Pancreas (tissue), 10 donors: ENCODE data around the gene C1orf105. TPM values are rescaled to one million over a fixed set of nuclear protein-coding genes. Genes with fewer than 3 reads are reported as not detected.

Experiments used
- ATAC-seq, 4 donors: fragments of 200-7000 bp; cut with Tn5 transposase; one replicate each; pipeline versions ENCODE4 v1.8.0 to v1.9.1; 2020; ENCODE audit warnings: mild to moderate bottlenecking in 4 of 4, moderate library complexity in 4 of 4
- DNase-seq, 6 donors: peaks; one replicate each; pipeline ENCODE4 v3.0.0-alpha.2; 2020
- FAIRE-seq: peaks from 2 replicates; lab custom pipeline; 2012; peaks lifted over from hg19 to GRCh38; lab: Jason Lieb, UNC
- H3K27ac ChIP-seq, 4 donors: fragments of 200-600 bp; sonication (generic); 1 replicate in 3 of 4; 2 replicates in 1 of 4; pipeline versions ENCODE4 v1.5.0 to v1.8.0; 2020
- H3K27me3 ChIP-seq, 4 donors: fragments of 200-600 bp; one replicate each; pipeline ENCODE4 v1.8.0; 2021
- H3K36me3 ChIP-seq, 3 donors: fragments of 200-600 bp; sonication (generic) in 1 of 3; one replicate each; pipeline versions ENCODE4 v1.5.0 to v1.8.0; 2020 to 2021
- H3K4me1 ChIP-seq, 3 donors: fragments of 200-600 bp; one replicate each; pipeline ENCODE4 v1.8.0; 2021
- H3K4me3 ChIP-seq, 4 donors: fragments of 200-600 bp; sonication (generic) in 2 of 4; one replicate each; pipeline versions ENCODE4 v1.5.0 to v1.8.0; 2020 to 2021
- H3K9me3 ChIP-seq, 4 donors: fragments of 200-600 bp; one replicate each; pipeline ENCODE4 v1.8.0; 2021
- CTCF ChIP-seq, 4 donors: fragments of 200-600 bp; sonication (generic) in 3 of 4; IDR thresholded peaks; one replicate each; pipeline versions ENCODE4 v1.5.0 to v1.8.0; 2021; ENCODE audit warnings: antibody characterized with exemption in 4 of 4
- WGBS, 2 donors: extraction: QIAGEN DNeasy Blood & Tissue Kit; methylation state at CpG; one replicate each; pipeline ENCODE4 v1.1.7; 2013; 5-methylcytosine and 5-hydroxymethylcytosine counted together
- intact Hi-C, 3 donors: fragments of 100-400 bp; cut with DNase I; formaldehyde crosslinking; loops; one replicate each; pipeline versions ENCODE4 v1.11.1 to v1.14.2; 2022
- polyA plus RNA-seq, 2 donors: library from polyadenylated mRNA; stranded (reverse); fragments of 200-250 nt; gene quantifications; one replicate each; pipeline ENCODE4 v1.2.3, GENCODE V29; 2013
- total RNA-seq, 6 donors: library from RNA; stranded (reverse); fragmentation: NEBNext Ultra II Directional in 4 of 6; extraction: Animal tissue kit (Norgen Biotek cat#: 25700) in 4 of 6; gene quantifications; one replicate each; pipeline versions ENCODE4 v1.2.1 to v1.2.4, GENCODE V29; 2021 to 2023
- donor health status: healthy with polysubstance abuse.
- donor health status: DM: no; HTN: no; CAD: no; lungs with moderate emphysema.
- donor health status: DM: no; HTN: no; CAD: no.
- donor health status: control.
- donor health status: control.
- donor health status: Bipolar disorder and iron deficiency.
- donor health status: DM: yes; HTN: yes; CAD: no.
- donor health status: DM: no; HTN: no; CAD: no.
- donor health status: DM: no; HTN: no; CAD: no.
- donor health status: DM: yes; HTN: yes; CAD: no.

The C1orf105 gene
- total and polyA plus RNA-seq, 8 donors: not detected

DNA sequence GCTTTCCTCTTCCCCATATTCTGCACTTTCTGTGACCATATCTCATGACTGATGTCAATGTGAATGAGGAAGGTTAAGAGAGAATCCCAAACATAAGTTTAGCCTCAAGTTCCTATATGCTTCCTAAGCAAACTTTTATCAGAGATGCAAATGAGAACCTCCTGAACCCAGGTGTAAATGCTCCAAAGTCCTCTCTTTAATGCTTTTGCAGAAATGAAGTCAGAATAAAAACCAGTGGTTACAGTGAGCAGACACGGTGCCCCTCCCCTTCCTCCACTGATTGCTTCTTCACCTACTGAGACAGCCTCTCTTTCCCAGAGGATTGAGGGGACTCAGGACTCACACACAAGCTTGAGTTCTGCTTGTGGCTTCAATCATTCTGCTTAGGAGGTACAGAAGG lies 35.0 kb downstream of the C1orf105 start:
- Histone ChIP-seq H3K36me3 (no peaks in the 10 kb centered on the region), H3K27me3 (no peaks in the 10 kb centered on the region), H3K27ac (no peak overlapping the region), H3K4me3 (no peak overlapping the region), H3K4me1 (peaks cover 16 to 64% (median 22%) of the 10 kb centered on the region in 3 donors), H3K9me3 (no peaks in the 10 kb centered on the region)
- WGBS, 2 donors: 48 to 83% methylated on average over 1 of the region's 1 CpG
- no peak for TF ChIP-seq CTCF (IDR thresholded peaks at IDR 0.05)
- intact Hi-C loops: no loop called here
- FAIRE-seq (no peak), DNase-seq (no peak), ATAC-seq (no peak)

DNA sequence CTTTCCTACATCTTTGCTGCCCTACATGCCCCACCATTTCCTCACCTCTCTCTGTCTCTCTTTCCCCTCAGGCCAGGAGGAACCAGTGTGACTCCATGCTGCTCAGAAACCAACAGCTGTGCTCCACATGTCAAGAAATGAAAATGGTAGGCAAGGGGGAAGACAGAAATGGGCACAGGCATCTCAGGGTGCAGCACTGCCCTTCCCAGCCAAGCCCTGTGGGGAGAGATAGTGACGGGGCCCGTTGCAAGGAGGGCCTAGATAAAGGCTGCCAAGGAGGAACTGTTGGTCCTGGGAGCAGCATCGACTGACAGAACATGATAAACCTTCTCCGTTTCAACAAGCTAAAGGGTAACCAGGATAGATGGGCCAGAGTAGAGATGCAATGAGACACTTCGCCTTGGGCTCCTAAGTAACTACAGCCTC lies 35.9 kb downstream of the C1orf105 start:
- peak overlapping the region in 2 of 4 donors; percentile 43 to 53 for H3K27ac ChIP-seq
- no peaks in the 10 kb centered on the region for H3K9me3 ChIP-seq
- no peak overlapping the region for H3K4me3 ChIP-seq
- FAIRE-seq (no peak), ATAC-seq (no peak), DNase-seq (no peak)
- intact Hi-C loops: no loop called here
- peaks cover 11 to 63% (median 15%) of the 10 kb centered on the region in 3 donors for H3K4me1 ChIP-seq
- H3K27me3 ChIP-seq: no peaks in the 10 kb centered on the region
- WGBS, 2 donors: 60 to 65% methylated on average over 5 of the region's 5 CpGs
- no peaks in the 10 kb centered on the region for H3K36me3 ChIP-seq
- TF ChIP-seq CTCF (IDR thresholded peaks at IDR 0.05): no peak

- TF ChIP-seq CTCF (IDR thresholded peaks at IDR 0.05): no peak
- WGBS, 2 donors: 33 to 40% methylated on average over 1 of the region's 1 CpG
- H3K27me3 ChIP-seq: no peaks in the 10 kb centered on the region
- peak overlapping the region in 2 of 4 donors; percentile 43 to 53 for H3K27ac ChIP-seq
- DNase-seq (peak in 4 of 6 donors; percentile 42 to 69 (median 62)), ATAC-seq (peak; percentile 80 to 89 (median 83)), FAIRE-seq (no peak)
- H3K9me3 ChIP-seq: no peaks in the 10 kb centered on the region
- intact Hi-C loops: no loop called here
- no peak overlapping the region for H3K4me3 ChIP-seq
- H3K36me3 ChIP-seq: no peaks in the 10 kb centered on the region
- H3K4me1 ChIP-seq: peaks cover 6 to 52% (median 11%) of the 10 kb centered on the region in 3 donors
These were observed 37.1 kb downstream of the C1orf105 start for GRCh38 chr1:172457479-172458130.

DNA sequence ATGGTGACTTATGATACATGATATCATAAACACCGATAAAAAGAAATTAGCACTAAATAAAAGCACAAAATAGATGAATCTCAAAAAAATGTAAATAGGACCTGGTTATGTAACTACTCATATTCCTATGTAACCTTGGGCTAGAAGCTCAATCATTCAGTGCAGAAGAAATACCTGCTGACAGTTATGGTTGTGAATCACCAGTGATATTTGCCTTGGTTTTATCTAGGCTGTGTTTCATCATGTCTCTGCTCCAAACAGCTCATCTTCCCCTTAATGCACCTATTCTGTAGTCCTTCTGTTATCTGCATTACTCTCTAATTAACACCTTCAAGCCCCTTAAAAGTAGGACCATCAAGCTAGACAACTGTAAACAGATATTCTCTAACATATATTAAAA lies 39.7 kb downstream of the C1orf105 start:
- no peak for FAIRE-seq
- ATAC-seq: peak in 1 of 4 donors; percentile 14
- no peak for DNase-seq
- WGBS, 2 donors: 79 to 88% methylated on average over 1 of the region's 1 CpG
- no peak for TF ChIP-seq CTCF (IDR thresholded peaks at IDR 0.05)
- H3K27me3 ChIP-seq: no peaks in the 10 kb centered on the region
- no peaks in the 10 kb centered on the region for H3K36me3 ChIP-seq
- H3K4me3 ChIP-seq: no peak overlapping the region
- no peak overlapping the region for H3K27ac ChIP-seq
- peaks cover 0 to 30% (median 5%) of the 10 kb centered on the region in 3 donors for H3K4me1 ChIP-seq
- intact Hi-C loops: no loop called here
- H3K9me3 ChIP-seq: no peaks in the 10 kb centered on the region

DNA sequence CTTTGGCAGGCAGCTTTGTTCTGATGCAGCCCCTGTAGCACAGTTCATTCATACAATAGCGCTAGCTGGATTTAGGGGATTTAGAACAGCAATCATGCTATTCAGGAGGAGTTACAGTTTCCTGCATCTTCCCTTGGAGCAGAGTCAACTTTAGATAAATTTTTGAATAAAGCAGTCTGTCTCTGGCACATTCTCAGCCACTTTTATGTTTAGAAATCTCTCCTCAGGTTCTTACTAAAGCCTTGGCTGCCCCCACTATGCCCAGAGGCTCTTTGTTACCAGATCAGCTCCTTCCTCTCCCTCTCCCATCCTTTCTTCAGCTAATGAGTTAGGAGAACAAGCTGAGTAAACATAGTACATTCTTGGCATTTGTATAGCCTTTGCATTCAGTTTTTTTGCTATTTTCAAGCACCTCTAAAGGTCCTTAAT lies 40.4 kb downstream of the C1orf105 start:
- Histone ChIP-seq H3K4me1 (peaks cover 0 to 37% (median 5%) of the 10 kb centered on the region in 3 donors), H3K27ac (no peak overlapping the region), H3K27me3 (no peaks in the 10 kb centered on the region), H3K36me3 (no peaks in the 10 kb centered on the region), H3K9me3 (no peaks in the 10 kb centered on the region), H3K4me3 (no peak overlapping the region)
- no peak for DNase-seq
- no peak for TF ChIP-seq CTCF (IDR thresholded peaks at IDR 0.05)
- WGBS, 2 donors: 81 to 89% methylated on average over 1 of the region's 1 CpG
- FAIRE-seq: no peak
- intact Hi-C loops: no loop called here
- ATAC-seq: no peak
